Glomerular endothelial cell (primary cell): ENCODE measurements around the gene NFASC. TPM values are rescaled to one million over a fixed set of nuclear protein-coding genes. Genes with fewer than 3 reads are reported as not detected.

Source experiments
- DNase-seq: peaks from one replicate; pipeline ENCODE4 v3.0.0-alpha.2; 2011; ENCODE audit warnings: low read depth, low spot score; ENCODE audit errors: extremely low read depth
- total RNA-seq: library from RNA; depleted of rRNA; stranded (reverse); fragments of >200 nt; gene quantifications from 2 replicates; pipeline ENCODE4 v1.2.3, GENCODE V29; 2015

Gene NFASC
- total RNA-seq, 1 donor from 2014 or later = 0.06 TPM

DNA sequence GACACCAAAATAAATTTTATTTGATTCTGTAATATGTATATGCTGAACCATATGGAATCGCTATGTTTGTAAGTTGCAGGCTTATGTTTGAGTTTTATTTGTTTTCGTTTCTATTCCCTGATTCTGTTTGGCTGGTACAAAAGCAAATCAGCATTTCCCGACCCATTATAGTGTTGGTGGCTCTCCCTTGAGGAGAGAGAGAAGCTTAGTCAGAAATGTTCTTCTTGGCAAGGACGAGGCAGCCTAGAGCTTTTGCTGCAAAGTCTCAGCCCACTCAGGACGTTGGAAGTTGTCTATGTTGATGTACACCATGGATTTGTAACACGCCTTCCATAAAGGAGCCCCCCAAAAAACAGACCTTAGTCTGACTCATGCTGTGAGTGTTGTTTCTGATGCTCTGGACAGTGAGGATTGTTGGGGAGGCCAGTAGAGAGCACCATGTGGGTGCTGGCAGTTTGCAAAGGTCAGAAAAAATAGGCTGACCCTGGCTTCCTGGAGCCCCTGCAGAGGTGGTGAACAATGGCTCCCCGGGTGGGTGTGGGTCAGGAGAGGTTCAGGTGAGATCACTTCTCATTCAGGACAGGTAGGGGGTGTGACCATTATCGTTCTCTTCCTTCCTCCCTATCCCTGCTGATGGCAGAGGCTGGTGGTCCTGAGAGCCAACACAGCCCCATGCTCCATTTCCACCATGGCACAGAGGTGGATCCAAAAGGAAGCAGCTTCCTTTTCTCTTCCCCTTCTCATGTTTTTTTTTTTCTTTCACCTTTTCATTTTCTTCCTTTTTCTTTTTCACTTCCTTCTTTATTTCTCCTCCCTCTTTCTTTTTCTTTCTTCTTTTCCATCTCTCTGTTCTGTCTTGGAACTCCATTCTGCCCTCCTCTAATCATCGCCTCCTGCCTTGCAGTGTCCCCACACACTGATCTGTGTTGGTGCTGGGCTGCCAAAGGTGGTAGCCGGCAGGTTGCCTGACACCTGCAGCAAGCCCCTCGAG lies 88.0 kb downstream of the NFASC start:
- DNase-seq = no peak

DNA sequence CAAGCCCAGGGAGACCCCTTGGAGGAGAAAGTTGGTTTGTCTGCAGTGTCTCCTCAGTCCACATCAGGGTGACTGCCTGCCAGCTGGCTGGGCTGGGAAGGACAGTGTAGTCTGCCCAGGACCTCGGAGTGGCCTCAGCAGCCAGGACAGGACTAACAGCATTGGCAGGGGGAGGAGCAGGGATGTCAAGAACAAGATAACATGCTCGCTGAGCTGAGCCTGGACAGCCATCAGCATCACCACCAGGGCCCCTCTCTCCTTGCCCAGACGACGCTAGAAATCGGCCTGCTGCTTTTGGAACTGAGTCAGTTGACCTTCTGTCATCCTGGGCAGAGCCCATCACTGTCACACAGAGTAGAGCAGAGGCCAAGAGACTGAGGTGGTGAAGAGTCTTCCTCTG lies 88.7 kb downstream of the NFASC start:
- no peak for DNase-seq

DNA sequence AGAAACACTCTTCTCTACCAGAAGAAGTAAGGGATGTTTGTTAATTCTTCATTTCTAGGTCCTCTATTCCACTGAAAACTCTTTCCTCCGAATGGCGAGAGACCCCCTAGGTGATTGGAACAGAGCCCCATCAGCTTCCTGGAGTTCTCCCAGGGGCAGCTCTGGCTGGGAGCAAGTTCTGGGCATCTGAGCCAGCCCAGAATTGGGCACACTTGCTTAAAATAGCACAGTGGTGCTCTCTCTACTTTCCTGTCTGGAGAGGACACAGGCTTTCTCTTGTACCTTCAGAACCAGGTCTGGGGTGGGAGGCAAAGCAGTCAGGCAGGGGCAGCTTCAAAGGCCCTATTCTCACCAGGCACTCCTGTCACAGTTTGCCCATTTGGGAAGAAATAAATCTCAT lies 89.2 kb downstream of the NFASC start:
- DNase-seq = no peak

GRCh38 chr1:204960306-204961125 lies 89.9 kb downstream of the NFASC start:
- DNase-seq = no peak

- no peak for DNase-seq
These were observed 91.2 kb downstream of the NFASC start for GRCh38 chr1:204961765-204962419.

- DNase-seq = no peak
These were observed 92.3 kb downstream of the NFASC start for GRCh38 chr1:204962742-204963632.

- DNase-seq = no peak
These were observed 96.8 kb downstream of the NFASC start for GRCh38 chr1:204967451-204967850.

DNA sequence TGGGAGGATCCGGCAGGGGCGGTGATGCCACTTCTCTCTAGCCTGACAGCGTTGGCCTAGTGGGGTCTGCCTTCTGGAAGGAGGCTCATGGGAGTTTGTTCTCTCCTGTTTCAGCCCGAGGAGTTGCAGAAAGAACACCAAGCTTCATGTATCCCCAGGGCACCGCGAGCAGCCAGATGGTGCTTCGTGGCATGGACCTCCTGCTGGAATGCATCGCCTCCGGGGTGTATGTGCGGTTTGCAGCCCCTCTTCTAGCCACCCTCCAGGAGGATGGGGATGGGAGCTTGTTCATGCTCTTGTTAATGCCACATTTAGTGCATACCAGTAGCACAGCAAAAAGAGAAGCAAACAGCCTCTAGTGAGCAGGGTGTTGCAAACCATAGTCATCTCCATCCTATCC lies 97.5 kb downstream of the NFASC start:
- DNase-seq = no peak

- DNase-seq = no peak
These were observed 98.3 kb downstream of the NFASC start for GRCh38 chr1:204968951-204969350.

DNA sequence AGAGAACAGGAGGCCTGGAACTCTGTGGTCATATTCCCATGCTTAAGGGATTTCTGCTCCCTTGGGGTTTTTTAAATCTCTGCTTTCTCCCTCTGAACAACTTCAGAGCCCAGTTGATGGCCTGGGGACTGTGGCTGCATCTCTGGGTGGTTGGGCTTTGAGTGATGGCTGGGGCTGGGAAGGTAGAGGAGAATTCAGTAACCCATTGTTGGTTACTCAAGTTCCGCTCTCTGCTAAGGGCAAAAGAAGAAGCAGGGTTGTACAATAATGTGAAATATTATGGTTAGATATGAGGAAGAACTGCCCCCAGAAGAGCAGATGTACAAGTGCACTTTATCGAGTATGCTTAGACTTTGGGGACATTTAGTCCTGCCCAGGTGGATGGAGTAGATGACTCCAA lies 100.3 kb downstream of the NFASC start:
- DNase-seq = no peak

- DNase-seq = peak; percentile 37
These were observed 101.1 kb downstream of the NFASC start for GRCh38 chr1:204971517-204972336.

GRCh38 chr1:204972426-204972825 lies 101.8 kb downstream of the NFASC start:
- no peak for DNase-seq

DNA sequence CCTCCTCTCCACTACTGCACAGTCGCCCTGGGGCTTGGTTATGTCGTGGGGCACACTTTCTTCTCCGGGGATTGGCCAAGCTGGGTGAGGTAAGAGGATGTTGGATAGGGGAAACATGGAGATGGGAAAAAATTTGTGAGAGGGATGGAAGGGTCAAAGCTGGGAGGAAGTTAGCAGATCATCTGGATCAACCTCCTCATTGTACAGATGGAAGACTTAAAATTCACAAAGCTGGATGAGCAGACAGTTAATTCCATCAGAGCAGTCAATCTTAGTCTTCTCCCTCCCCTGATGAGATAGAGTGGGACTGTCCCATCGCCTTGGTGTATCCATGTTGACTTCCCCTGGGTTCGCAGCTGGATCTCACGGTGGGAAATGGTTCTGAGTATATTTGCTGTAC lies 102.8 kb downstream of the NFASC start:
- DNase-seq = no peak

DNA sequence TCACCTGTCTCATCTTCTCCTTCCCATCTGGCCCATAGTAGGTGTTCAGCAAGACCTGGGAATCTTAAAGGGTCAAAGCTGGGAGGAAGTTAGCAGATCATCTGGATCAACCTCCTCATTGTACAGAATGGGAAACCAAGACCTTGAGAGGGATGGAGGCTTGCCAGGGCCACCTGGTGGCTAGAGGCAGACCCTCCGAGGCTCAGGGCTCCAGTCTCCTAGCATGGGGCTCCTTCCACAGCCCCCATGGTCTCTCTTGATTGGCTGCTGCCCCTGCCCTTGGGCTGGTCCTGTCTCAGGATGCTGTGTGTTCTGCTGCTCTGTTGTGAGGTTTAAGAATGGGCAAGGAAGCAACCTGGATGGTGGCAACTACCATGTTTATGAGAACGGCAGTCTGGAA lies 103.7 kb downstream of the NFASC start:
- DNase-seq = no peak

DNA sequence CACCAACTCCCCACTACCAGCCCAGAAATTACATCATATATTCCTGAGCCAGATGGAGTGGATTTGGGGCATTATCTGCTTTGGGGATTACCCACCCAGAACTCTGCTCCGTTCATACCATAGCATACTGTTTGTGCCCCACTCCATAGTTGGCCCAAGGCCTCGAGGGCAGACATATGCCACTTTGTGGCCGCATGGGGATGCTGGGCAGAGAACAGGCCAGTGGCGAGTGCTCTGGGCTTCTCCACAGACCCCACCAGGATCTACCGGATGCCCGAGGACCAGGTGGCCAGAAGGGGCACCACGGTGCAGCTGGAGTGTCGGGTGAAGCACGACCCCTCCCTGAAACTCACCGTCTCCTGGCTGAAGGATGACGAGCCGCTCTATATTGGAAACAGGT lies 104.4 kb downstream of the NFASC start:
- no peak for DNase-seq

DNA sequence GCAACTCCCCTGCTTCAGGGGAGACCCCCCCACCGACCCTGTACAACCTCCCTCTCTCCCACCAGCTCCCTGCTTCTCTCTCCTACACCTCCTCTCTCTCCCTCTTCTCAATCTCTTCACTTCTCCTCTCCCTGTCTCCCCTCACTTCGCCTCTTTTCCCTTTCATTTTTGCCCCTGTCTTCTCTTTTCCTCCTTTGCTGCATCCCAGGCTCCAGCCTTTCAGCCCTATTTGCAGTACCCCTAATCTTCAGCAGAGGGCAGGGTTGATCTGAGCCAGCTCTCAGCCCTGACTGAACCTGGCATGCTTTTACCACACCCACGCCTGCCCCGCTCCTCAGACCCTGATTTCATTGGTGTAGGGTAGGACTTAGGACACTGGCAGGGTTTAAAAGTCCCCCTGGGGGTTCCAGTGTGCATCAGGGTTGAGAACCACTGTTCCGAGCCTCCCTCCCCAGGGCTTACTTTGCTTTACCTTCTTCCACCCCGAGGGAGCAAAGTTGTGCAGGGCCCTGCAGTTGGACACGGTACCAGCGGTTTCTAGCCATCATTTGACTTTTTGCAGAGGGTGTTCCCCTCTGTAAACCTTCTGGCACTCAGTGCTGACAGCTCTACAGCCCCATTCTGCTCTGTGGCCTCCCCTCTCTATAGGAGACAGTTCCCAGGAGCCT lies 105.0 kb downstream of the NFASC start:
- no peak for DNase-seq

GRCh38 chr1:204976646-204977045 lies 106.0 kb downstream of the NFASC start:
- no peak for DNase-seq

- no peak for DNase-seq
These were observed 106.7 kb downstream of the NFASC start for GRCh38 chr1:204977318-204977717.

GRCh38 chr1:204978782-204979181 lies 108.1 kb downstream of the NFASC start:
- DNase-seq = no peak
